T-helper 1 cell treated with Interleukin-12 subunit alpha and Interleukin-12 subunit beta and Interleukin-4 antibody, amounts not matched to agents 30 μg/mL and 1 μg/mL, for 36 hours (primary cell): ENCODE results near the gene MAEA.

ENCODE experiments used
- H3K27ac Mint-ChIP-seq: one replicate; pipeline ENCODE4 v1.8.0; 2021; ENCODE audit warnings: mild to moderate bottlenecking, mixed read lengths
- H3K27me3 Mint-ChIP-seq: one replicate; pipeline ENCODE4 v1.8.0; 2021; ENCODE audit warnings: low read depth, mixed read lengths
- H3K36me3 Mint-ChIP-seq: one replicate; pipeline ENCODE4 v1.8.0; 2021; ENCODE audit warnings: low read depth, mixed read lengths
- H3K4me1 Mint-ChIP-seq: one replicate; pipeline ENCODE4 v1.8.0; 2021; ENCODE audit warnings: low read depth, mixed read lengths
- H3K4me3 Mint-ChIP-seq: one replicate; pipeline ENCODE4 v1.8.0; 2021; ENCODE audit warnings: mild to moderate bottlenecking, moderate library complexity, mixed read lengths
- H3K9me3 Mint-ChIP-seq: one replicate; pipeline ENCODE4 v1.8.0; 2021; ENCODE audit warnings: mixed read lengths

Gene MAEA

GRCh38 chr4:1297023-1297395, 7.3 kb downstream of the MAEA start:
- H3K36me3 Mint-ChIP-seq, result peaks cover 24% of the 10 kb centered on the region
- H3K9me3 Mint-ChIP-seq, result no peaks in the 10 kb centered on the region
- no peaks in the 10 kb centered on the region for H3K27me3 Mint-ChIP-seq
- no peak overlapping the region for H3K27ac Mint-ChIP-seq
- H3K4me1 Mint-ChIP-seq, result peaks cover 27% of the 10 kb centered on the region
- no peak overlapping the region for H3K4me3 Mint-ChIP-seq

DNA sequence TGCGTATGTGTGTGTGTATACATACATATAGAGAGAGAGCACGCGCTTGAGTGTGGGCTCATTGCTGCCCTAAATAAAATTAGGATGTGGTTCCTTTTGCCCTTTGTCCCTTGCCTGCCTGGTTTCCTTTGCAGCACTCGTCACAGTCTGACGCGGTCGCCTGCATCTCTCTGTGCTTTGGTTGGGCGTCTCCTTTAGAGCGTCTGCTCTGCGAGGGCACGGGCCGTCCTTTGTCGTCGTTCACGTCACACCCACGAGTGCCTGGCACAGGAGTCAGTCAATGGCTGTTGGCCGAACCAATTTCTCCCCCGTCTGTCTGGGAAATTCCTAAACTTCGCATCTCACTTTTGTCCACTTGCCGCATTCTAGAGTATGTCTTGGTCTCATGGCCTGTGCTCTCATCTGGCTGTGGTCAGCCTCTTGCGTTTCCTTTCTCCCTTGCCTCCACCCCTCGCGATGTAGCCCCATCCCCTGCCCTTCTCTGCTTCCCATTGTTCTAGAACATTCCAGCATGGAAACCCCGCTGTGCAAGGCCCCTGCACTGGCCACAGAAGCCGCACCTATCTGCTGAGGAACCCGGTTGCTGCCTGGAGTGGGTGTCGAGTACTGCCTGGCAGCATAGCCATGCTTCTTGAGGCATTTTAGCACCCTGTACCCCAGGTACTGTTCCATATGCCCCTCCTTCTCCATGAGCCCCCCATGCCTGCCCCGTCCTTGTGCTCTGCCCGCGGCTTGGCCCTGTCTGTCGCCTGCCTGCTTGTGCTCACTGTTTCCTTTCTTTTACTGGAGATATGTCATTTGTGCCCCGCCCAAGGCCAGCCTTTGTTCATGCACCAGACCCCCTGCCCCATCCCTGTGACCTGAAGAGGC, 8.0 kb downstream of the MAEA start:
- Mint-ChIP-seq H3K36me3 (peaks cover 23% of the 10 kb centered on the region), H3K27me3 (no peaks in the 10 kb centered on the region), H3K9me3 (no peaks in the 10 kb centered on the region), H3K4me1 (peaks cover 24% of the 10 kb centered on the region), H3K27ac (no peak overlapping the region), H3K4me3 (no peak overlapping the region)

- Mint-ChIP-seq H3K9me3 (no peaks in the 10 kb centered on the region), H3K36me3 (peaks cover 23% of the 10 kb centered on the region), H3K27ac (no peak overlapping the region), H3K27me3 (no peaks in the 10 kb centered on the region), H3K4me3 (no peak overlapping the region), H3K4me1 (peaks cover 24% of the 10 kb centered on the region)
These were observed 8.8 kb downstream of the MAEA start for GRCh38 chr4:1298461-1298860.

GRCh38 chr4:1299301-1299860, 9.7 kb downstream of the MAEA start:
- H3K4me3 Mint-ChIP-seq, result no peak overlapping the region
- peaks cover 20% of the 10 kb centered on the region for H3K4me1 Mint-ChIP-seq
- H3K27ac Mint-ChIP-seq, result peak overlapping the region; percentile 33
- no peaks in the 10 kb centered on the region for H3K27me3 Mint-ChIP-seq
- H3K36me3 Mint-ChIP-seq, result peaks cover 23% of the 10 kb centered on the region
- H3K9me3 Mint-ChIP-seq, result no peaks in the 10 kb centered on the region

DNA sequence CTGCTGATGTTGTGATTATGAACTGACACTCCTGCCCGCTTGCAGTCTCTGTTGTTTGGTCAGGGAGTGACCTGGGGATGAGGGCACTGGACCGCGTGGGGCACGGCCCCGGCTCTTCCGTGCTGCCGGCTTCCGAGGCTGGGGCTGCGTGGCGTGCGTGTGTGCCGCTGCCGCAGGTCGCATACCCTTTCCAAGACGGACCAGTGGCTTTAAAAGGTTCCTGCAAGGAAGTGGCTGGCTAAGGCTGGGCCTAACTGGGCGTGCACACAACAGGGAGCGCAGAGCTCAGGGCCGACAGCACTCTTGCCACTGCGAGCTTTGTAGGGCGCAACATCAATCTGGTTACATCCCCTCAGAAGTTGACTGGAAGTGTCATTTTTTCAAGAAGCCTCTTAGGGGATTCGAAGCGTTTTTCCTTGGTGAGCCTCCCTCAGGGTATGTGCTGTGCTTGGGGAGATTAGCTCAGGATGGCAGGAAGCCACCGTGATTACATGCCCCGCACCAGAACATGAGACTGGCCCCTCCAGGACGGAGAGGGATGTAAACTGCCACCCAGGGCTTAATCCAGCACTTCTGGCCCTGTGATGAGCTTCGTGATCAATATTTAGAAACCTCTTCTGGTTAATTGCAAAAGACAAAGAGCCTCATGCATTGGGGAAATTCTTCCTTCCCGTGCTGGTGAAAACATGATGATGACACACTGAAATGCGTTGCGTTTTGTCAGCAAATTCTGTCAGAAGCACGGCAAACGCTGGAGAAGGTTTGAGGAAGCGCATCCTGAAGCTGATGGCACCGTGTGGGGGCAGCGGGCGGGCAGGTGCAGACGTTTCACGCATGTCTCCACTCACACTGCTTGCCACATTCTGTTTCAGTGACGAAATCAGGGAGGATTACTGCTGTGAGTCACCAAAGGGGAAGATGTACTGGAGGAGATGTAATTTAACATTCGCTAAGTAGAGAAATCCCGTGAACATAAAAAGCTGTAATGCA, 11.1 kb downstream of the MAEA start:
- no peak overlapping the region for H3K4me3 Mint-ChIP-seq
- peak overlapping the region; percentile 2 for H3K27ac Mint-ChIP-seq
- no peaks in the 10 kb centered on the region for H3K9me3 Mint-ChIP-seq
- peaks cover 31% of the 10 kb centered on the region for H3K4me1 Mint-ChIP-seq
- H3K36me3 Mint-ChIP-seq, result peaks cover 26% of the 10 kb centered on the region
- no peaks in the 10 kb centered on the region for H3K27me3 Mint-ChIP-seq

GRCh38 chr4:1302159-1302558, 12.5 kb downstream of the MAEA start:
- no peaks in the 10 kb centered on the region for H3K27me3 Mint-ChIP-seq
- H3K36me3 Mint-ChIP-seq, result peaks cover 28% of the 10 kb centered on the region
- H3K9me3 Mint-ChIP-seq, result no peaks in the 10 kb centered on the region
- H3K27ac Mint-ChIP-seq, result no peak overlapping the region
- peaks cover 36% of the 10 kb centered on the region for H3K4me1 Mint-ChIP-seq
- no peak overlapping the region for H3K4me3 Mint-ChIP-seq

- H3K36me3 Mint-ChIP-seq, result peaks cover 16% of the 10 kb centered on the region
- H3K27ac Mint-ChIP-seq, result no peak overlapping the region
These were observed 15.6 kb downstream of the MAEA start for GRCh38 chr4:1305261-1305711.

GRCh38 chr4:1305781-1306455, 16.2 kb downstream of the MAEA start:
- H3K9me3 Mint-ChIP-seq, result no peaks in the 10 kb centered on the region
- peaks cover 44% of the 10 kb centered on the region for H3K4me1 Mint-ChIP-seq
- H3K36me3 Mint-ChIP-seq, result peaks cover 14% of the 10 kb centered on the region
- no peaks in the 10 kb centered on the region for H3K27me3 Mint-ChIP-seq
- peak overlapping the region; percentile 33 for H3K4me3 Mint-ChIP-seq
- peak overlapping the region; percentile 42 for H3K27ac Mint-ChIP-seq

More at GRCh38 chr4:1305261-1305711, 15.6 kb downstream of the MAEA start:
- Mint-ChIP-seq H3K4me1 (peaks cover 43% of the 10 kb centered on the region), H3K9me3 (no peaks in the 10 kb centered on the region), H3K4me3 (no peak overlapping the region), H3K27me3 (no peaks in the 10 kb centered on the region)

DNA sequence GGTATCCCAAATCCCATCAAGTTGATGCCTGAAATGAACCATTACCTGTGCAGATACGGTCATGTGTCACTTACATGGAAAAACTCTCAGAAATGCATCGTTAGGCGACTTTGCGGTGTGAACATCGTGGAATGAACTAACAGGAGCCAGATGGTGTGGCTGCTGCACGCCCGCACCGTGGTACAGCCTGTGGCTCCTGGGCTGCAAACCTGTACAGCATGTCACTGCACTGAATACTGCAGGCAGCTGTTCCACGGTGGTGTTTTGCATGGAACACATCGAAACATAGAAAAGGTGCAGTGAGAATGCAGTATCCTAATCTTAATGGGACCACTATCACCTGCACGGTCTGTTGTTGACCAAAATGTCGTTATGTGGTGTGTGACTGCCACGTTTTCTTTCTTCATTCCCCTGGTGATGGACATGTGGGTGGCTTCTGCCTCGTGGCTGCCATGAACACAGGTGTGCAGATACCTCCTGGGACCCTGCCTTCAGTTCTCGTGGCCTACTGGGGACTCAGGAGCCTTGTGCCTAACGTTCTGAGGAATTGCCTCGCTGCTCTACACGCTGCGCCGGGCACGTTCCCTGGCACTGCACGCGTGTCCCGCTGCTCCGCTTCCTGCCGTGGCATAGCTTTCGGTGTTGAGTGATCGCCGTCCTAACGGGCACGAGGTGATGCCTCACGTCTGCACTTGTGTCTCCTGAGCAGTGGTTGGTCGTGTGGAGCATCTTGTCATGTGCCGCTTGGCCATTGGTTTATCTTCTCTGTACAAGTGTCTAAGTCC, 18.5 kb downstream of the MAEA start:
- Mint-ChIP-seq H3K9me3 (no peaks in the 10 kb centered on the region), H3K27ac (no peak overlapping the region), H3K36me3 (peaks cover 14% of the 10 kb centered on the region), H3K4me3 (no peak overlapping the region), H3K27me3 (no peaks in the 10 kb centered on the region), H3K4me1 (peaks cover 44% of the 10 kb centered on the region)

DNA sequence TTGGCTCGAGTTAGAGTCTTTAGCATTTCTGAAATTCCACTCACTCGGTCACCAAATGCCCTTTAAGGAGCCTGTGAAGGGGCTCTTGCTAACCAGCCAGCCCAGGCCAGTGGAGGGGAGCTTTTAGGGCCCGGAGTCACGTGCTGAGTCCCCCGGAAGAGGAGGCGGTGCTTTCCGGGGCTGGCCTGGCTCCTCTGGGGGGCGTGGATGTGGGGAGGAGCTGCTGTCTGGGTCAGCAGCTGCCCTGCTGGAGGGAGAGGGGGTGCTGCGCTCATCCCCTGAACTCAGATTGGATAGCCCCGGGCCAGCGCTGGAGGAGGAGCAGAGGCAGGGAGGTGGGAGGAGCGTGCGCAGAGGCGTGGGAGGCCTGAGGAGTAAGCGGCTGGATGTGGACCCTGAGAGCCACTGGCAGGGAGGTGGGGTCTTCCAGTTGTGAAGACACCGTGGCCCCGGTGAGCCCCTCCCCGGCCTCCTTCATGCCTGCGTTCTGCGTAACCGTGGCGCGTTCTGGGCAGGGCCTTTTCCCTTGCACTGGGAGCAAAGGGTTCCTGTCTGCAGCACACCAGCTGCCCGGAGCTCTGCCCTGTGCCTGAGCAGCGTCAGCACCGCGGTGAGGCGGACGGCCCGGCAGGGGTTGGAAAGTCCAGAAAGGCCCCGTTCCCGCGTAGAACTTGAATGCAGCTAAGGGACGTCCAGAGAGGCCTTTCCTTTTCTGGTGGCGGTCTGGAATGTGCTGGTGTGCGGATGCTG, 19.7 kb downstream of the MAEA start:
- no peaks in the 10 kb centered on the region for H3K27me3 Mint-ChIP-seq
- H3K36me3 Mint-ChIP-seq, result peaks cover 20% of the 10 kb centered on the region
- peak overlapping the region; percentile 59 for H3K4me3 Mint-ChIP-seq
- H3K27ac Mint-ChIP-seq, result peak overlapping the region; percentile 81
- H3K4me1 Mint-ChIP-seq, result peaks cover 46% of the 10 kb centered on the region
- no peaks in the 10 kb centered on the region for H3K9me3 Mint-ChIP-seq

DNA sequence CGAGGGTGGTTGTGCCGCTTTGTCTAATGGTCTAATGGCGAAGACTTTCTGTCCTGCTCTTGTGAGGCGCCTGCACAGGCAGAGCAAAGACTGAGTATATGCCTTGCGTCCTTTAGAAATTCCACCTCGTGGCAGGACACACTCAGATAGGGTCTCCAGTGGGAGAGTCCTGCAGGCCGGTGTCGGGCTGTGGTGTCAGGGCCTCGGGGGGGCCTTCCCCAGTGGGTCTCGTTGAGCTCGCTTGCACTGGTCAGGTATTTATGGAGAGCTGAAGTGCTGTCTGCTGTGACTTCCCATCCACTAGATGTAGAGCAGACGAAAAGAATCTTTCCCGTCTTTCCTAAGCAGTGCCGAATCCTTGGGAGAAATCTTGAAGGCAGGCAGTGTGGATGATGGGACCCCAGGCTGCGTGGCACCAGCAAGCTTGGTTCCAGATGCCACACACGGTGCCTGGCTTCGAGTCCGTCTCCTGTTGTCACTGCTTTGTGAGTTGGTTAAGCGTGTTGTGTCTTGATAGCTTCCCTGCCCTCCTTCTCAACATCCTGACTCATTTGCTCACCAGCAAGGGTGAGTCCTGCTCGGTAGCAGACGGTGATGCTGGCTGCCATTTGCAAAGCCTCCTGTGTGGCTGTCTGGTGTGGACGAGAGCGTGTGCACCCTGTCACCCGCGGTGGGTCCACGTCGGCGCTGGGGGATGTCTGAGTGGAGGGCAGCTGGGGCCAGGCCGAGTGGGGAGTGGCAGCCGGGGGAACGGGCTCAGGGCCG, 20.5 kb downstream of the MAEA start:
- Mint-ChIP-seq H3K4me1 (peaks cover 46% of the 10 kb centered on the region), H3K9me3 (no peaks in the 10 kb centered on the region), H3K4me3 (peak overlapping the region; percentile 14), H3K27ac (no peak overlapping the region), H3K36me3 (peaks cover 18% of the 10 kb centered on the region), H3K27me3 (no peaks in the 10 kb centered on the region)

DNA sequence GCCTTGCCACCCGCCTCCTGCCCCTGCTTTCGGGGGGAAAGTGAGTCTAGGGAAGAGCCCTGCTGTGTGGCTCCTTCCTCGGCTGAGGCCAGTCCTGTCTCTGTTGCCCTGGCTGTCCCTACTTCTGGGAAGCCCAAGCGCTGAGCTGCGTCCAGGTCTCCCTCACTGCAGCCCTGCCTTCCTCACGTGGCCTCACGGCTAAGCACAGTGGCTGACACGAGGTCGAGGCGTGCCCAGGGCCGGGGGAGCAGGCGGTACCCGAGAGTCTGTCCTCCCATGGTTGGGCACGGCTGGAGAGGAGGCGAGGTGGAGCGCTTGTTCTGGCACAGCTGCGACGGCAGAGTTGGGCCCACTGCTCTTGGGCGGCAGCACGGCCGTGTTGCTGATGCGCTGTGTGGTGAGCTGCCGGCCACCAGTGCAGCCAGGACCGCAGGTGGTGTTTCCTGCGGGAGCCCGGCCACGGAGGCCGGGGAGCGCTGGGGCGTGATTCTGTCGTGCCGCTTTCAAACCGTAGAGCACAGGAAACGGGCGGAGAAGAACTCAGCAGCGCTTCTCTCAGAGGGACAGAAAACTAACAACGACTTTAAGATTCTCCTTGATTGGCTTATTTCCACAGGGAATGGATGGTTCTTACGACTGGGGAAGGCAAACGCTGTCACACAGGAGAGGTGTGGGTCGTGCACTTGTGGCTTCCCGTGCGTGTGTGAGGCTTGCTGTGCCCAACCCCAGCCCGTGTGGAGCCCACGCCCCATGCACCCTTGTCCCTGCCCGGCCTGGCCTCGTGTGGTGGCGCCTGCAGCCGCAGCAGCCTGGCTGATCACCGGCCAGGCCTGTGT, 21.3 kb downstream of the MAEA start:
- no peaks in the 10 kb centered on the region for H3K27me3 Mint-ChIP-seq
- peaks cover 23% of the 10 kb centered on the region for H3K36me3 Mint-ChIP-seq
- no peak overlapping the region for H3K4me3 Mint-ChIP-seq
- peak overlapping the region; percentile 41 for H3K27ac Mint-ChIP-seq
- H3K9me3 Mint-ChIP-seq, result no peaks in the 10 kb centered on the region
- peaks cover 42% of the 10 kb centered on the region for H3K4me1 Mint-ChIP-seq
